GM21360 (cell line): Measurements from ENCODE around the gene TUBA3E.
"Not testable (repeated sequence)": the region's sequence is repeated elsewhere in the genome, so short reads cannot be mapped to it uniquely, and the experiment has no call there.

Experiments used
- ATAC-seq: cut with Tn5 transposase; IDR thresholded peaks from one replicate; pipeline ENCODE4 v1.9.1; 2021; ENCODE audit warnings: mild to moderate bottlenecking, moderate library complexity; ENCODE audit not compliant: unreplicated experiment

TUBA3E gene

DNA sequence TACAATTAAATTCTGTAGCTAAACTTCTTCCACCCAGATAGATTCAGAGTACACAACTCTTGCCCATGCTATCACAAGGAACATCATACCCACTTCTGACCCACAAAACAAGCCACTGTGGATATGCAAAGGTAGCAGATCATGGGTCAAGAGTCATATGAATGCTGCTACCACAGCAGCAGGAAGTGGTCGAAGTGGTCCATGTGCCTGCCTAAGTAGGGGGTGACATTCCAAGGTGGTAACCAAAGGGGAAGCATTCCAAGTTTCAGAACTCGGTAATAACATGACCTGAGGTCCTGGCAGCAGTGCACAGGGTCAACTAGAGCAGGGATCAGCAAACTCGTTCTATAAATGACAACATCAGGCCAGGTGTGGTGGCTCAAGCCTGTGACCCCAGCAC, 5.8 kb downstream of the TUBA3E start:
- ATAC-seq, result not testable (repeated sequence)

GRCh38 chr2:130191319-130191718, 6.9 kb downstream of the TUBA3E start:
- ATAC-seq, result not testable (repeated sequence)

DNA sequence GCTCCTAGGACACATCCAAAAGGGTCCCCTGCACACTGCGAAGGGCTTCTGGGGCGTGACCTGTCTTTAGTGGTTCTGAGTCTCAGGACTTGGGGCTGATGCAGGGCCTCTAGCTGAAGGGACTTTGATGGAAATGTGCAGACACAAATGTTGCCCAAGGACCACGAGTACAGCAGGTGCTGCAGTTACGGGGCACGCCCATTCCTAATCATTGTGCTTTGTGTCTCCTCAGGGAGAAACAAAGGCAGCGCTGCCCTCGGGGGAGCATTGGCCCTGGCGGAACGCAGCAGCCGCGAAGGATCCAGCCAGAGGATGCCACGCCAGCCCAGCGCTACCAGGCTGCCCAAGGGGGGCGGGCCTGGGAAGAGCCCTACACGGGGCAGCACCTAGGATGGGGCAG, 8.0 kb downstream of the TUBA3E start:
- ATAC-seq, result no peak

- not testable (repeated sequence) for ATAC-seq
These were observed 9.3 kb downstream of the TUBA3E start for GRCh38 chr2:130188958-130189357.

- not testable (repeated sequence) for ATAC-seq
These were observed 10.1 kb downstream of the TUBA3E start for GRCh38 chr2:130187859-130188792.

DNA sequence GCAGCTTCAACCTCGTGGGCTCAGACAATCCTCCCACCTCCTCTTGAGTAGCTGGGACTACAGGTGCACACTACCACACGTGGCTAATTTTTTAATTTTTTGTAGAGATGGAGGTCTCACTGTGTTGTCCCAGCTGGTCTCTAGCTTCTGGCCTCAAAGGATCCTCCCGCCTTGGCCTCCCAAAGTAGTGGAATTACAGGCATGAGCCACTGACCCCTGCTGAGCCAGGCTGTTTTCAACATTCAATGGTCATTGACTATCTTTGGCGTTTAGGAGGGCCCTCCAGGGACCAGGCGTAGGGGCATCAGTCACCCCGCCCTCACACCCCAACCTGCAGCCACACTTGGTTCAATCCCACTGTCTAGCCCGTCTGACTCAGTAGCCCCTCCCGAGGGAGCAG, 11.0 kb downstream of the TUBA3E start:
- no peak for ATAC-seq

DNA sequence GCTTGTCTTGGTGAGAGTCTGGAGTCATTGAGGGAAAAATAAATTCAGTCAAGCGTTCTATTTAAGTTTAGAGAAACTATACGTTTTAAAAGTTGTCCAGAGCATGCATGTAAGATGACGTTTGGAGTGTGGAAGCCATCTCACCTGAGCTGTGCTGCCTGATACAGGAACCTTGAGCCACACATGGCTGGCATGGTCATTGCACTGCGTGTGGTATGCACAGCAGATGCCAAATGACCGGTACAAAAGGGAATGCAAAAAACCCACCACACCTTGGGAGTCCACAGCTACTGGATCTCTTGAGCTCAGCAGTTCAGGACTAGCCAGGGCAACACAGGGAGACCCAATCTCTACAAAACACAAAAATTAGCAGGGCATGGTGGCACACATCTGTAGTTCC, 11.8 kb downstream of the TUBA3E start:
- no peak for ATAC-seq

DNA sequence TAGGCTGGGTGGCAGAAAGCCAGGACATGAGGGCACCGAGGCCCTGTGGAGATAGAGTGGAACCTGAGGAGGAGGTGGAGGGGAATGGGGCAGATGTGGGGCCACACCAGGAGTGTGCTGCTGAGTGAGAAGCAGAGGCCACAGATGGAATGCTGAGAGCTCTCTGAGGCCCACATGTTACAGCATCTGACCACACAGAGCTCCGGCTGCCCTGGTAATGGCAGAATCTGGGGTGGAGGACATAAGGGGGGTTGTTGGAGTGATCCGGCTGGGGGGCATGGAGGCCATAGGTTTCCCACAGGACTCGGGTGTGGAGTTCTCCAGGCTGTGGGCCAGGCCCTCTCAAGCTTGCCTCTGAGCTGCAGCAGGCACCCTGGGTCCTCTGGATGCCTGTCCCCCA, 12.3 kb downstream of the TUBA3E start:
- no peak for ATAC-seq

DNA sequence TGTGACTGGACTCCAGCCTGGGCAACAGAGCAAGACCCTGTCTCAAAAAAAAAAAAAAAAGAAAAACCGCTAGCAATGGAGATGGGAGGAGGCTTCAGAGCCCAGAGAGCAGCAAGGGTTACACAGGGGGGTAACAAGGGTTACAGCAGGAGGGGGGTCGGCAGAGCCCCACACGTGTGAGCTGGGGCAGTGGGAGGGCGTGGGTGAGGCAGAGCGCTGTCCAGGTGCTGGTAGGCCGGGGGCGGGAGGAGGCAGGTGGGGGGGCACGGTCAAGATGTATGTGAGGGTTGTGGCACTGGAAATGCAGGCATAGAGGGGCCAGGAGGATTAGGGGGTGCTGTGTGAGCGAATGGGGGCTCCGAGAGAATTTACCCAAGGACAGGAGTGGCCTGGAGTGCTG, 12.8 kb downstream of the TUBA3E start:
- ATAC-seq, result no peak

DNA sequence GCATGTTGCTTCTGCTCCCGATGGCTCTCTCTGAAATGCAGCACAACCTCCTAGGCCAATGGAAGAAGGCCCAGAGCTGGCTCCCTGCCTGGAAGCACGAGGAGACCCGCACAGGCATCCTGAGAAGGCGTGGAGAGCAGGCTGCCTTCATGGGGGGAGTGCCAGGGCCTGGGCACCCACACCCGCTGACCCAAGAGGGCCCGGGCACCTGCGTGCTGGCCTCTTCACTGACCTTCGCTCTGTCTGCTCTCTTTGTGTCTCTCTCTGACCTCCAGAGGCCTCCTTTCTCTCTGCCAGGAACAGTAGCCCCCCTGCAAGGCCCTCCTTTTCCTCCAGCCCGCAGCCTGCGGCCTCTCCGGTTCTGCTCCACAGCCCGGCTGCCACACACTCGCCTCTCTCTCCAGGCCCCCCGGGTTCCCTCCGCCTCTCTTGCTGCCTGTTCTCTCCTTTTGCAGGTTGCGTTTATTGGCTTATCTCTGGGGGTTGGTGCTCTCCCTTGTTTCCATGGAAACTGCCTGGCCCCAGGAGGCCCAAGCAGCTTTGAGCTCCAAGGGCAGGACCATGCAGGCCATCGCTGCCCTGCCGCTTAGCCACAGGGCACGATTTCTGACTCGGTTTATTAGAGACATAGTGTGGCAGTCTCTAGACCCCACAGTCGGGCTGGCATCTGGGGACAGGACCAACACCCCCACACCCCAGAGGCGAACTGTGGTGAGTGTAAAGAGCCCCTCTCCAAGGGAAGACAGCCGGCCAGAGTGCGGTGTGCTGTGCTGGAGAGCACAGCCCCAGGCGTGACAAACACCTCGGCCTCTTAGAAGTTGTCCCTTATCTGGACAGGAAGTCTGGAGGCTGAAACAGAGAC, 14.5 kb downstream of the TUBA3E start:
- ATAC-seq, result no peak

- ATAC-seq, result peak; percentile 9
These were observed 15.3 kb downstream of the TUBA3E start for GRCh38 chr2:130182826-130183511.

DNA sequence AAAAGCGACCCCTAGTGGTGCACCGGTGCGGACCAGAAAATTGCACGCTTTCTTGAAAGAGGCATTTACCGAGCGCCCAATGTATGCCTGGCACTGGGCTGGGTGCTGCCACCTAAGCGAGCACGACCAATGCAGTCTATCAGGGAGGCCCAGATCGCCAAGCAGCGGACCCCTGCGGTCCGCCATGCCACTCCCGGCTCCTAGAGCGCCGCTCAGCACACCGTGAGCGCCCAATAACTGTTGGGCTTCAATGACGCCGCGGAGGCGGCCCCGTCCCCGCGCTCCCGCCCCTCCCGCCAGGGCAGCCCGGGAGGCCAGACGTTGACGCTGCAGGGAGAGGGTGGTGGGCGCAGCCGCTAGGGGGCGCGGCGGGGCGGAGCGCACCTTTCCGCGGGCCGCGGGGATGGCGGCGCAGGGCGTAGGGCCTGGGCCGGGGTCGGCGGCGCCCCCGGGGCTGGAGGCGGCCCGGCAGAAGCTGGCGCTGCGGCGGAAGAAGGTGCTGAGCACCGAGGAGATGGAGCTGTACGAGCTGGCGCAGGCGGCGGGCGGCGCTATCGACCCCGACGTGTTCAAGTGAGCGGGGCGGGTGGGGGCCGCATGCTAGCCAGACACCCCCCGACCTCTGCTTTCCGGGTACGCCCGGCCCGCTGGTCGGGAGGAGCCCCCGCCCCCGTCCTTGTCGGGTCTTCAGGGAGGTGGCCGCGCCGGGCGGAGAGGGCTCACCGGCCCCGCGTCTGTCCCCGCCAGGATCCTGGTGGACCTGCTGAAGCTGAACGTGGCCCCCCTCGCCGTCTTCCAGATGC, 16.2 kb downstream of the TUBA3E start, which contains the start of gene MZT2B:
Gene MZT2B, plus strand, starts transcription at position 383 of the 803 bp plus-strand sequence. Its CDS starts 21 bp downstream, at position 404.
- ATAC-seq, result peak; percentile 83

GRCh38 chr2:130181325-130181879, 16.8 kb downstream of the TUBA3E start, which contains the start of gene SMPD4:
Gene SMPD4 (minus strand): TSS chr2:130181602. CDS start chr2:130176592, 5,010 bp downstream.
- peak; percentile 47 for ATAC-seq

DNA sequence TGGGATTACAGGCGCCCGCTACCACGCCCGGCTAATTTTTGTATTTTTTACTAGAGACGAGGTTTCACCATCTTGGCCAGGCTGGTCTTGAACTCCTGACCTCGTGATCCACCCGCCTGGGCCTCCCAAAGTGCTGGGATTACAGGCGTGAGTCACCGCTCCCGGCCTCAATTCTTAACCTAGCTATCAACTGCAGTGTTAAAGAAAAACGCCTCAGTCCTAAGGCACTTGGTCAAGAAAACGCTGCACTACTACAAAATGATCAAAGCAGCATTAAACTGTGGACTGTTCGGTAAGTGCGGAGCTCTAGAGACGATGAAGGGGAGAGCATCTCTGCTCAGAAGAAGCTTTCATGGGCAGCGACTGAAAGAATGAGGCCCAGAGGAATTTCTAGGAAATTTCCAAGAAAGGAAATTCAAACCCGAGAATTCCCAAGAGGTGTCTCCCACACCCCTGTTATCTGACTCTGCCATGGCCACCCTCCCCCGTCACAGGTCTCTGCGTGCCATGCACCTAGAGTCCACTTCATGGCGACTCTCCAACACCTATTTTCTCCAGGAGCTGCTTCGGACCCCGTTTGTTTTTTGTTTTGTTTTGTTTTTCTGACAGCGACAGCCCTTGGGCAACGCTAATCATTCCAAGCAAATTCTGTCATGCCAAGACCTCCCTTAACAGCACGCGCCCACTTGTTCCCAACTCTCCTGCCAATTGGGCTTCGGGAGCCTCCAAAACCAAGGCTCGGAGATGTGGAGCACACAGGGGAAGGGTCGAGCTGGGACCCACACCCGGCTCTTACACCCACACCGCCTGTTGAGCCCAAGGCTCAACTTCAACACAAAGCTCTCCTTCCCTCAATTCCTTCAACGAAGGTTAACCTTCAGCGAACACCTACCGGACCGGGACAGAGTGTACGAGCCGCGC, 17.6 kb downstream of the TUBA3E start:
- ATAC-seq, result not testable (repeated sequence)

DNA sequence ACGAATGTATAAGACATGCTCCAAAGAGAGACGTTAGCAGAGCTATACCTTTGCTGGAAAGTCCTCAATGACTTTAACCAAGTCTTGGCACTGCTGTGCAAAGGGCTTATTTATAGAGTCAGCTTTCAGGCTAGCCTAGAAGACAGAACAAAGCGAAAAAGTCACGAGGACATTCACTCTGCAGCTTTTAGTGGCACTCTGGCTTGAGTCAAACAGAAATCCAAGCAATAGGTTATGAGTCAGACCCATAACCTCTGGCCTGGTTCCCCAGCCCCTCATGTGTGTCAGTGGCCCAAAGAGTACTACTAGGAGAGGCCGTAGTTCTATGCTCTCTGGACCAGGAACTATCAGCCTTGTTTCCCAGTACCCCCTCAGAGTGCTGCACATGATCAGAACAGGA, 23.4 kb downstream of the TUBA3E start:
- ATAC-seq, result peak; percentile 62

- ATAC-seq, result no peak
These were observed 28.3 kb downstream of the TUBA3E start for GRCh38 chr2:130169896-130170295.

GRCh38 chr2:130169163-130169562, 29.1 kb downstream of the TUBA3E start:
- ATAC-seq, result not testable (repeated sequence)

GRCh38 chr2:130166611-130167010, 31.6 kb downstream of the TUBA3E start:
- ATAC-seq, result not testable (repeated sequence)
